ENCODE data around the gene NDUFC1.

The NDUFC1 gene

GRCh38 chr4:139241784-139242151 lies 60.5 kb downstream of the NDUFC1 start (continued):
- TF ChIP-seq ZNF580 (tag by site-specific recombination; IDR thresholded peaks at IDR 0.05), result no peak
- no peak for TF ChIP-seq ZNF266 (tag by site-specific recombination; IDR thresholded peaks at IDR 0.05; ENCODE audit: low read depth)
- no peak for TF ChIP-seq ZNF664 (tag by site-specific recombination; IDR thresholded peaks at IDR 0.05)

- TF ChIP-seq INSM2 (tag by site-specific recombination; IDR thresholded peaks at IDR 0.05) (no peak), ZNF692 (tag by site-specific recombination; IDR thresholded peaks at IDR 0.05) (no peak), ZNF302 (tag by site-specific recombination; IDR thresholded peaks at IDR 0.05; ENCODE audit: low read depth) (no peak), ZNF133 (tag by site-specific recombination; IDR thresholded peaks at IDR 0.05) (no peak), KLF16 (tag by site-specific recombination; IDR thresholded peaks at IDR 0.05) (no peak), ZNF580 (tag by site-specific recombination; IDR thresholded peaks at IDR 0.05) (no peak), ZNF350 (tag by site-specific recombination; IDR thresholded peaks at IDR 0.05) (no peak), ZBTB7A (tag by site-specific recombination; IDR thresholded peaks at IDR 0.05; ENCODE audit: low read depth) (no peak), ZNF624 (tag by site-specific recombination; IDR thresholded peaks at IDR 0.05) (no peak), ZNF623 (tag by site-specific recombination; IDR thresholded peaks at IDR 0.05) (no peak), SALL2 (tag by site-specific recombination; IDR thresholded peaks at IDR 0.05; ENCODE audit: borderline replicate concordance) (no peak), ZNF488 (tag by site-specific recombination; IDR thresholded peaks at IDR 0.05) (no peak), ZNF18 (tag by site-specific recombination; IDR thresholded peaks at IDR 0.05) (no peak), ATF2 (tag by site-specific recombination; IDR thresholded peaks at IDR 0.05; ENCODE audit: low read depth) (no peak), ZNF529 (tag by site-specific recombination; IDR thresholded peaks at IDR 0.05; ENCODE audit: insufficient replicate concordance) (no peak)
- ChIA-PET POLR2A (no interaction called here), CTCF (interaction anchor here (0.7 kb wide), 1 partner anchor 69 kb away, joined by 6 read pairs; no protein-coding TSS in a partner anchor)
- Histone ChIP-seq H3K4me1 (ENCODE audit: control insufficient read depth, insufficient read depth, low read length) (no peaks in the 10 kb centered on the region; the same call in 1 of the 2 replicates), H3K4me3 (ENCODE audit: low read depth, low read length) (no peak overlapping the region), H3K36me3 (ENCODE audit: control insufficient read depth in 2 of 2, insufficient read depth in 1 of 2, low read length in 2 of 2) (no peaks in the 10 kb centered on the region), H3K27ac (ENCODE audit: extremely low read depth, low read depth, low read length) (no peak overlapping the region), H3K9me3 (ENCODE audit: control insufficient read depth, insufficient read depth, low read depth, low read length) (no peaks in the 10 kb centered on the region)
Measured at GRCh38 chr4:139241086-139241783, 61.0 kb downstream of the NDUFC1 start.
